GM12892 (cell line): ENCODE data around the gene SLC29A1.

Experiments
- DNase-seq: peaks from one replicate; pipeline ENCODE4 v3.0.0; 2011; ENCODE audit not compliant: insufficient read length
- FAIRE-seq: peaks from 2 replicates; lab custom pipeline; 2011; peaks lifted over from hg19 to GRCh38; lab: Jason Lieb, UNC
- POLR2A ChIP-seq: IDR thresholded peaks from 2 replicates; pipeline ENCODE4 v1.6.1; 2011; ENCODE audit warnings: low read depth, low read length, control low read depth
- POLR2AphosphoS5 ChIP-seq: IDR thresholded peaks from 2 replicates; pipeline ENCODE4 v1.6.1; 2011; ENCODE audit warnings: low read depth, low read length, control low read depth
- TAF1 ChIP-seq: IDR thresholded peaks from 2 replicates; pipeline ENCODE4 v1.6.1; 2011; ENCODE audit warnings: low read depth, mild to moderate bottlenecking, control low read depth, low read length, borderline replicate concordance

Gene SLC29A1

DNA sequence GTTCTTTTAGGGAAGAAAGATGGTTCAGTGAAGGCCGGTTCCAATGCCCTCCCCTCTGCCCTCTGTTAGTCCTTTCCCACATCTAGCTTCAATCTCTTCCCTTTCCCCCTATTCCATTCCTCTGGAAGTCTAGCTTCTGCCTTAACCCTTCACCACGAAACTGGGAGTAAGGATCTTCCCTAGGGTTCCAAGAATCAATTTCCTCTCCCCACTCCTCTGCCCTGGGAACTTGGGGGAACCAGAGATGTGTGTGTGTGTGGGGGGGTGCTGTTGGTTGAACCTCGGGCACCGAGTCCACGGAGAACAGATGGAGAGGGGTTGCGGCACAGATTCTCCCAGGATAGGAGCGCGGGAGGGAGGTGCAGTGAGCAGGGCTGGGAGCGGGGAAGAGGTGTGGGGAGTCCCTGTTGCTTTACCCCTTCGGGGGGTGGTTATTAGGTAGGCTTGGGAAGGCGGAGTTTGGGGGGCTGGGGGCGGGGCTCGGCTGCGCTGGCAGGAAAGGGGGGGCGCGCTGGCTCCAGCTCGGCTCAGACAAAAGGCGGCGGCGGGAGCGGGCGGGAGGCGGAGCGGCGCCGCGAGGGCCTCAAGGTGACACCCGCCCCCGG is 46.6 kb downstream of the SLC29A1 start, which contains the start of gene TMEM151B:
Gene TMEM151B (plus strand): TSS at position 530 of the 605 bp plus-strand sequence. CDS start 293 bp downstream, outside the sequence.
- no peak for TF ChIP-seq POLR2AphosphoS5
- no peak for TF ChIP-seq TAF1
- TF ChIP-seq POLR2A: no peak
- FAIRE-seq (no peak), DNase-seq (no peak)

DNA sequence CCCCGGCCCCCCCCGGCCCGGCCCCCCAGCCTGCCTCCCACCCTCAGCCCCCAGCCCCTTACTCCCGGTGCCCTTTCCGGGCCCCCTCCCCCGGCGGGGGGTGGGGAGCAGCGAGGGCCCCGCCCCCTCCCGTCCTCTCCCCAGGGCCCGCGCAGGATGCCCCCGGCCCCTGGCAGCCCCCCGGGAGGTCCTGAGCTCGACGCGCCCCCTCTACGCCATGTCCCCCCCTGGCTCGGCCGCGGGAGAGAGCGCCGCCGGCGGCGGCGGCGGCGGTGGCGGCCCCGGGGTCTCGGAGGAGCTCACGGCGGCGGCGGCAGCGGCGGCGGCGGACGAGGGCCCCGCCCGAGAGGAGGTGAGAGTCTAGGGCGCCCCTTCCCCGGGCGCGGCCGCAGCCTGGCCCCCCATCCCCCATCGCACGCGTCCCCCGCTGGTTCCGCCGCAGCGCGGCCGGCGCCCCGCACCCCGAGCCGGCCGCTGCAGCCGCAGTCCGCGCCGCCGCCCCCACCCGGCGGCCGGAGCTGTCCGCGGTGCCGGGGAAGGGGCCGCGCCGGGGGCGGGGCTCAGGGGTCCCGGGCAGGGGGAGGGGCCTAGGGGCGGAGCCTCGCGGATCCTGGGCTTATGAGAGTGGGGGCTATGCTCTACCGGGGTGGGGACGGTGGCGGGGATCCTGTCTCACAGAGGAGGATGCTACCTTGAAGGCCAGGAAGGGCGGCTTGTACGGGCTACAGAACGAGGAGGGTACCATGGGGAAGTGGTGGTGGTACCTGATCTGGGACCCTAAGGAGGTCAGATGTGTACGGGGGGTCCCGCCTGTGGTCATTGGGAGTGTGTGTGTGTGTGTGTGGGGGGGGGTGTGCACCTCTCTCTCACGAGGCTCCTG is 47.4 kb downstream of the SLC29A1 start:
- DNase-seq (no peak), FAIRE-seq (no peak)
- TF ChIP-seq POLR2A (no peak), TAF1 (no peak), POLR2AphosphoS5 (no peak)

DNA sequence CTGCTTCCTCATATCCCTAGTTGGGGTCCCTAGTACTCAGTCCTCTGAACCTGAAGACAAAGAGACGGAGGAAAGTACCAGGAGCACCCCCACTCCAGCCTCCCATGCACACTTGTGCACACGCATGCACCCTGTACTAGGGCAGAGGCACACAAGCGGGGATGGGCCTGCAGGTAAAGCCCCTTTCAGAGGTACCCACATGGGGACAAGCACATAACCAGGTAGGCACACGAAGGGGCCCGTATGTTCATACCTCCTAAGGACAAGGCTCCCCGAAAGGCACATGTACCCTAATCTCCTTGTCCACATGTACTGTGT is 48.0 kb downstream of the SLC29A1 start:
- no peak for FAIRE-seq
- DNase-seq: no peak
- TF ChIP-seq POLR2AphosphoS5 (no peak), TAF1 (no peak), POLR2A (no peak)

DNA sequence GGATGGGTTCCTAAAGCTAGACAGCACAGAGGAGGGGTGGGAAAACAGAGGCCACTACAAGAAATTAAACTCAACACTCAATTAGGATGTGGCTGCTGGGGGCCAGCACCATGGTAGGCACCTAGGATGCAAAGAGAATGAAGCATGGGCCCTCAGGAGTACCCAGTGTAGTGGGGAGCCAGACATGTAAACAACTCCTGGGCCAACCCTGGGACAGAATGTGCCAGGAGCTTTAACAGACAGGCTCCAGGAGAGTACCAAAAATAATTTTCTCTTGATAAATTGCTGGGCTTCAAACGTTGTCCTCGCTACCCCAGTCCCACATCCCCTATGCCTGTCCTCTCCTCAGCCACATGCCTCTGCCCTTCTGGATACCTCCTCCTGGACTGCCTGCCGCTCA is 48.5 kb downstream of the SLC29A1 start:
- no peak for FAIRE-seq
- TF ChIP-seq POLR2AphosphoS5 (no peak), POLR2A (no peak), TAF1 (no peak)
- no peak for DNase-seq

DNA sequence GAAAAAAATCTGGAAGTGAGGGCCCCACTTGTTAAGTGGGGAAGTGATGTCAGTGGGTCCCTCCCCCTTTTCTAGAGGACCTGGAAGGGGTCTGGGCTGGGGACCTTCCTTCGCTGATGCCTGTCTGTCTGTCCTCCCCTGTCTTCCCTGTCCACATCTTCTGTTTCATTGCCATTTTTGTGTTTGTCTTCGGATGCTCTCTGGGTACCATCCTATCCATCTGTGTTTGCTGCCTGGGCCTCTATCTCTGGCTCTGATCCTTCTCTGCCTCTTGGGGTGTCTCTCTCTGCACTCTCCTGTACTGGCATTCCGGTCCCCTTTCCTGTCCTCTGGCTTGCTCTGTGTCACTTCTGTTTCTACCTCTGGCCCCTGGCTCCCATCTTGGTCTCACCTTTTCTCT is 49.1 kb downstream of the SLC29A1 start:
- TF ChIP-seq POLR2AphosphoS5: no peak
- TF ChIP-seq POLR2A: no peak
- no peak for TF ChIP-seq TAF1
- FAIRE-seq: no peak
- DNase-seq: no peak

DNA sequence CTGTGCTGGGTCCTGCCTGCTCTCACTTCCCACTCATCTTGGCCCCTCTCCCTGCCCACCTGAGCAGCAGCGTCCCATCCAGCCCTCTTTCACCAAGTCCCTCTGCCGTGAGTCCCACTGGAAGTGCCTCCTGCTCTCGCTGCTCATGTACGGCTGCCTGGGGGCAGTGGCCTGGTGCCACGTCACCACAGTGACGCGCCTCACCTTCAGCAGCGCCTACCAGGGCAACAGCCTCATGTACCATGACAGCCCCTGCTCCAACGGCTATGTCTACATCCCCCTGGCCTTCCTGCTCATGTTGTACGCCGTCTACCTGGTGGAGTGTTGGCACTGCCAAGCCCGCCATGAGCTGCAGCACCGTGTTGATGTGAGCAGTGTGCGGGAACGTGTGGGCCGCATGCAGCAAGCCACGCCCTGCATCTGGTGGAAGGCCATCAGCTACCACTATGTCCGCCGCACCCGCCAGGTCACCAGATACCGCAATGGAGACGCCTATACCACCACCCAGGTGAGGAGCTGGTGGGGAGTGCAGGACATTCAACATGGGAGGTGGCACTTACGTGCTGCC is 49.7 kb downstream of the SLC29A1 start:
- no peak for TF ChIP-seq POLR2AphosphoS5
- no peak for TF ChIP-seq TAF1
- no peak for TF ChIP-seq POLR2A
- DNase-seq (no peak), FAIRE-seq (no peak)

DNA sequence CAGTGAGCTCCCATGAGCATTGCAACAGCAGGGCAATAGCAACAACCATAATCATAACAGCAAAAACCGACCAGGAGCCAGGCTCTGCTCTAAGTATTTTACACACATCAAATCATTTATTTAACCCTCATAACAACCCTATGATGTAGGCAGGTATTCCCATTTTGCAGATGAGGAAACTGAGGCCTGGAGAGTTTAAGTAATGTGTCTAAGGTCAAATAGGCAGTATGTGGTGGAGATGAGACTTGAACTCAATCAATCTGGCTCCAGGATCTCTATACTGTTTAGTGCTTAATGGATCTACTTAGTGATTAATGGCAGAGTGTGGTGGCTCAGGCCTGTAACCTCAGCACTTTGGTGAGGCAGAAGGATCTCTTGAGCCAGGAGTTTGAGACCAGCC is 50.2 kb downstream of the SLC29A1 start:
- TF ChIP-seq POLR2A (no peak), TAF1 (no peak), POLR2AphosphoS5 (no peak)
- DNase-seq (no peak), FAIRE-seq (no peak)

DNA sequence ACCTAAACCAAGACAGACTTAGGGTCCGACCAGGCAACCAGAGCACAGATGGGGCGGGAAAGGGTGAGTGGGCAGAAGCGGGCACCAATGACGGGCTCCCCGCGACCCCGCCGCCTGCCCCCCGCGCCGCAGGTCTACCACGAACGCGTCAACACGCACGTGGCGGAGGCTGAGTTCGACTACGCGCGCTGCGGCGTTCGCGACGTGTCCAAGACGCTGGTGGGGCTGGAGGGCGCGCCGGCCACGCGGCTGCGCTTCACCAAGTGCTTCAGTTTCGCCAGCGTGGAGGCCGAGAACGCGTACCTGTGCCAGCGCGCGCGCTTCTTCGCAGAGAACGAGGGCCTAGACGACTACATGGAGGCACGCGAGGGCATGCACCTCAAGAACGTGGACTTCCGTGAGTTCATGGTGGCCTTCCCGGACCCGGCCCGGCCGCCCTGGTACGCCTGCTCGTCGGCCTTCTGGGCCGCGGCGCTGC is 51.9 kb downstream of the SLC29A1 start:
- FAIRE-seq (no peak), DNase-seq (no peak)
- TF ChIP-seq POLR2A (no peak), TAF1 (no peak), POLR2AphosphoS5 (no peak)

DNA sequence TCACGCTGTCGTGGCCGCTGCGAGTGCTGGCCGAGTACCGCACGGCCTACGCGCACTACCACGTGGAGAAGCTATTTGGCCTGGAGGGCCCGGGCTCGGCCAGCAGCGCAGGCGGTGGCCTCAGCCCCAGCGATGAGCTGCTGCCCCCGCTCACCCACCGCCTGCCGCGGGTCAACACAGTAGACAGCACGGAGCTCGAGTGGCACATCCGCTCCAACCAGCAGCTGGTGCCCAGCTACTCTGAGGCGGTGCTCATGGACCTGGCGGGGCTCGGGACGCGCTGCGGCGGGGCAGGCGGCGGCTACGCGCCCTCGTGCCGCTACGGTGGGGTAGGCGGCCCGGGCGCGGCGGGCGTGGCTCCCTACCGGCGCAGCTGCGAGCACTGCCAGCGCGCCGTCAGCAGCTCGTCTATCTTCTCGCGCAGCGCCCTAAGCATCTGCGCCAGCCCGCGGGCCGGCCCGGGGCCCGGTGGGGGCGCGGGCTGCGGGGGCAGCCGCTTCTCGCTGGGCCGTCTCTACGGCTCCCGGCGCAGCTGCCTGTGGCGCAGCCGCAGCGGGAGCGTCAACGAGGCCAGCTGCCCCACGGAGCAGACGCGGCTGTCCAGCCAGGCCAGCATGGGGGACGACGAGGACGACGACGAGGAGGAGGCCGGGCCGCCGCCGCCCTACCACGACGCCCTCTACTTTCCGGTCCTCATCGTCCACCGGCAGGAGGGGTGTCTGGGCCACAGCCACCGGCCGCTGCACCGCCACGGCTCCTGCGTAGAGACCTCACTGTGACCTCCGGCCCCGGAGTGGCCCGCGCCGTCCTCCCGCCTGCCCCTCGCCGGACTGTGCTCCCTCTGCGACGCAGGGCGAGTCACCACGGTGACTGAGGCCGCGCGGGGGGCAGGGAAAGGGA is 52.6 kb downstream of the SLC29A1 start:
- no peak for FAIRE-seq
- no peak for DNase-seq
- no peak for TF ChIP-seq TAF1
- no peak for TF ChIP-seq POLR2A
- TF ChIP-seq POLR2AphosphoS5: no peak

DNA sequence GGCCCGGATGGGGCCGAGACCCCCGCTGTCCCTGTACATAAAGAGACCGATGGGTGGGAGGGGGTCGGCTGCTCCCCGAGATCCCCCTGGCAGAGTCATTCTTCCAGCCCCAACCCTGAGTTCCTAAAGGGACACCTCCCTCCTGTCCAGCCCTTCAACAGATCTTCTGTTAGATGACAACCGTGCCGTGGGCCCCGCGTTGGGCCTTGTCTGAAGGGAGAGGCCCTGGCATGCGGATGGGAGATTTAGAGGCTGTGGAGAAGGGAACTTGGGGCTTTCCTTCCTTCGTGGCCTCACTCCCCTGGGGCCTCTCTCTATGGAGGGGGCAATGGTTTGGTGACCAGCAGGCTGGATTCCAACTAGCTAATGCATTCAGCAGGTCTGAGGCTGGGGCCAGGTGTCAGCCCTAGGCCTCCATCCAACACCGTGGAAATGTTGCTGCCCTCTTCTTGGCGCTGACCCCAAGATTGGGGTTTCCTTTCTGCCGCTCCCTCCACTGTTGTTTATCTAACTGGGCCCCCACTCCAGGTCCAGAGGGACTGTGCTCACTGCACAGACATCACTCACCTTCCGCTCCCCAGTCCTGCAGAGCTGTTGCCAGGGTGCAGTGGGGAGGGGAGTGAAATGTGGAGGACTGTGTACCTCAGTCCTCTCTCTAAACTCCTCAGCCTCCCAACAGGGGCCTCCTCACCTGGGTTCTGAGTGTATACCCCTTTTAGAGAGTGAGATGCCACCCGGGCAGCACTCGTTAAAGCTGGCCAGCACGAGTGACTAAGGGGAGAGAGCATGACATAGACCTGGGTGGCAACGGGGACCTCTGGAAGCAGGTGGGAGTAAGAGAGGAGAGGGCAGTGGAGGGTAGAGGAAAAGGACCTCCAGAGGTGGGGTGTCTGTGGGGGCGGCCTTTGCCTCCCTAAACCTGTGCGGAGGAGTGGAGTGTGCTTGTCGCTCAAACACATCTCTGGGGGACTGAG is 53.6 kb downstream of the SLC29A1 start:
- DNase-seq: no peak

More for the DNA sequence above, 53.6 kb downstream of the SLC29A1 start:
- no peak for TF ChIP-seq TAF1
- no peak for TF ChIP-seq POLR2AphosphoS5
- no peak for TF ChIP-seq POLR2A
- no peak for FAIRE-seq
